ENCODE results near the gene SPPL2A. TPM values are rescaled to one million over a fixed set of nuclear protein-coding genes. Genes with fewer than 3 reads are reported as not detected.

The SPPL2A gene
- total and polyA plus RNA-seq, 2 of the 13 experiments (the other 11 are each of a cell fraction or from before 2014, with no cell fraction given): 80.5 to 105 TPM

- no peak for DNase-seq (ENCODE audit: low spot score)
- Histone ChIP-seq H3K4me1 (ENCODE audit: insufficient read depth, low read length) (peaks cover 6% of the 10 kb centered on the region; the same call in 1 of the 2 replicates), H3K36me3 (replicated peaks in 1 of 2; ENCODE audit: control insufficient read depth in 1 of 2, insufficient read depth in 2 of 2, low read length in 2 of 2) (no peaks in the 10 kb centered on the region), H3K27ac (ENCODE audit: extremely low read length, insufficient read depth, low read length) (no peak overlapping the region), H3K79me2 (ENCODE audit: insufficient read depth, low read length) (no peaks in the 10 kb centered on the region), H3K4me2 (ENCODE audit: low read depth, low read length) (no peak overlapping the region), H3K4me3 (replicated peaks in 1 of 3; ENCODE audit: insufficient read depth in 1 of 3, low read depth in 2 of 3, low read length in 3 of 3) (no peak overlapping the region), H3K9me3 (ENCODE audit: low read length) (no peaks in the 10 kb centered on the region), H3K9ac (ENCODE audit: insufficient read depth, low read depth, low read length) (no peak overlapping the region), H2AFZ (ENCODE audit: low read length) (no peak overlapping the region), H3K27me3 (ENCODE audit: control insufficient read depth in 1 of 2, insufficient read depth in 2 of 2, low read length in 2 of 2) (no peaks in the 10 kb centered on the region), H4K20me1 (ENCODE audit: insufficient read depth, low read length) (no peaks in the 10 kb centered on the region)
- in situ Hi-C loops (cut with HindIII; ENCODE audit: extremely low pct_ligation_motif_present, low pct_unique_long_range_greater_than_20kb) (no loop called here), intact Hi-C loops (cut with micrococcal nuclease; ENCODE audit: unreplicated experiment) (loop anchor here (5.0 kb wide), 1 partner anchor 48 kb away; no protein-coding TSS in a partner anchor)
- FAIRE-seq: no peak
- ATAC-seq: no peak
- CTCF ChIA-PET (ENCODE audit: low intra/inter-chr PET ratio, low total read pairs): no interaction called here
- TF ChIP-seq CBX2 (IDR thresholded peaks at IDR 0.05; ENCODE audit: low read depth, low read length) (no peak), CBX2 (CRISPR knock-in tag; IDR thresholded peaks at IDR 0.05; ENCODE audit: low read depth) (no peak), SP1 (IDR thresholded peaks at IDR 0.05) (no peak), SP1 (CRISPR knock-in tag; IDR thresholded peaks at IDR 0.05) (no peak)
- POLR2A ChIA-PET: no interaction called here
- BruUV-seq (replicated peaks): no TSS peak
These were observed 49.1 kb upstream of the SPPL2A start for GRCh38 chr15:50814634-50815033.

GRCh38 chr15:50813865-50814264 lies 48.4 kb upstream of the SPPL2A start:
- WGBS (ENCODE audit: low lambda C conversion rate): 51% methylated on average over 2 of the region's 2 CpGs
- FAIRE-seq: no peak
- ATAC-seq: no peak
- intact Hi-C loops (cut with micrococcal nuclease; ENCODE audit: unreplicated experiment): no loop called here
- Histone ChIP-seq H3K4me3 (replicated peaks in 1 of 3; ENCODE audit: insufficient read depth in 1 of 3, low read depth in 2 of 3, low read length in 3 of 3) (no peak overlapping the region), H3K36me3 (replicated peaks in 1 of 2; ENCODE audit: control insufficient read depth in 1 of 2, insufficient read depth in 2 of 2, low read length in 2 of 2) (no peaks in the 10 kb centered on the region), H3K4me1 (ENCODE audit: insufficient read depth, low read length) (peaks cover 6% of the 10 kb centered on the region; the same call in 1 of the 2 replicates), H3K27ac (ENCODE audit: extremely low read length, insufficient read depth, low read length) (no peak overlapping the region), H3K79me2 (ENCODE audit: insufficient read depth, low read length) (no peaks in the 10 kb centered on the region), H3K9me3 (ENCODE audit: low read length) (no peaks in the 10 kb centered on the region), H3K4me2 (ENCODE audit: low read depth, low read length) (no peak overlapping the region), H2AFZ (ENCODE audit: low read length) (no peak overlapping the region), H3K9ac (ENCODE audit: insufficient read depth, low read depth, low read length) (no peak overlapping the region), H4K20me1 (ENCODE audit: insufficient read depth, low read length) (no peaks in the 10 kb centered on the region), H3K27me3 (ENCODE audit: control insufficient read depth in 1 of 2, insufficient read depth in 2 of 2, low read length in 2 of 2) (no peaks in the 10 kb centered on the region)
- no peak for DNase-seq (ENCODE audit: low spot score)
- POLR2A ChIA-PET: no interaction called here
- in situ Hi-C loops (cut with HindIII; ENCODE audit: extremely low pct_ligation_motif_present, low pct_unique_long_range_greater_than_20kb): no loop called here
- BruUV-seq (replicated peaks): no TSS peak
- CTCF ChIA-PET (ENCODE audit: low intra/inter-chr PET ratio, low total read pairs): no interaction called here
- TF ChIP-seq PBX3 (CRISPR knock-in tag; IDR thresholded peaks at IDR 0.05; ENCODE audit: borderline replicate concordance) (no peak), ZHX1 (CRISPR knock-in tag; IDR thresholded peaks at IDR 0.05; ENCODE audit: low read depth) (no peak), DDIT3 (CRISPR knock-in tag; IDR thresholded peaks at IDR 0.05) (no peak), AKNA (CRISPR knock-in tag; IDR thresholded peaks at IDR 0.05; ENCODE audit: borderline replicate concordance) (no peak)

Data from HepG2 (cell line).